SK-N-MC (cell line): ENCODE data around the gene IGF2BP2.
A peak's percentile ranks its signal among the peaks of the same experiment; 100 is the strongest.

Experiments used
- DNase-seq: peaks from one replicate; pipeline ENCODE4 v3.0.0-alpha.2; 2011; ENCODE audit warnings: low read depth, low spot score
- H3K27ac ChIP-seq: fragments of 200-600 bp; sonication (generic); 2 replicates; pipeline ENCODE4 v1.5.1; 2016; ENCODE audit warnings: mixed run types
- H3K36me3 ChIP-seq: fragments of 200-600 bp; sonication (generic); 2 replicates; pipeline ENCODE4 v1.6.1; 2017; ENCODE audit warnings: antibody characterized with exemption, low read length, mixed read lengths; ENCODE audit not compliant: insufficient read depth
- H3K4me3 ChIP-seq: fragments of 200-600 bp; sonication (generic); 2 replicates; pipeline ENCODE4 v1.5.1; 2016
- H3K9ac ChIP-seq: fragments of 200-600 bp; sonication (generic); 2 replicates; pipeline ENCODE4 v1.8.0; 2017; ENCODE audit warnings: mixed run types, mixed read lengths; ENCODE audit not compliant: insufficient read length
- H3K9me3 ChIP-seq: fragments of 200-600 bp; sonication (generic); 2 replicates; pipeline ENCODE4 v1.6.1; 2017; ENCODE audit warnings: low read depth, mild to moderate bottlenecking, antibody characterized with exemption, low read length, moderate library complexity, mixed read lengths
- EZH2 ChIP-seq: fragments of 200-600 bp; sonication (generic); IDR thresholded peaks from one replicate; pipeline ENCODE4 v1.6.1; 2017; ENCODE audit warnings: antibody characterized with exemption
- FOXP2 ChIP-seq: optimal IDR thresholded peaks from 2 replicates; pipeline ENCODE3; 2011; ENCODE audit warnings: mild to moderate bottlenecking, moderate library complexity; ENCODE audit not compliant: insufficient read depth; ENCODE audit errors: extremely low read length, control extremely low read depth
- POLR2AphosphoS5 ChIP-seq: IDR thresholded peaks from 2 replicates; pipeline ENCODE4 v1.6.1; 2012; ENCODE audit warnings: mild to moderate bottlenecking, low read depth, low read length, borderline replicate concordance

Gene IGF2BP2

DNA sequence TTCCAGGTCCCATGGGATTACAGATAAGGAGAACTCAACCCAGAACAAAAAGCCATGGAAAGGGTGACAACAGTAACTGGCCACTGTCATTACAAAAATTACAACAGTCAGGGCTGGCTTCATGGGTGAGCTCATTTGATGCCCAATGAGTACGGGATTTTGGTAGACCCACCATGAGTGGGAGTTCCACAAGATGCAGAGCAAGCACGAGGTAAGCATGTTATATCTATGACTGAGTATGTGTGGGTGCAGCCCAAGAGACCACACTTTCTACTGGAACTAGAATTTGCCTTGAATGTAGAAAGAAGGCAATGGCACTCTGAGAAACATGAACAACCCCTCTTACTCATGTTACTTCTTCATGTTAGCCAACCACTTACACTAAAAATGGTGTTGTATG, 83.3 kb downstream of the IGF2BP2 start:
- DNase-seq, result no peak
- Histone ChIP-seq H3K4me3 (no peak overlapping the region), H3K36me3 (peaks cover 2% of the 10 kb centered on the region; the same call in 1 of the 2 replicates), H3K9ac (no peak overlapping the region), H3K9me3 (no peaks in the 10 kb centered on the region), H3K27ac (no peak overlapping the region)
- TF ChIP-seq EZH2 (no peak), POLR2AphosphoS5 (no peak)

GRCh38 chr3:185740133-185740532, 84.7 kb downstream of the IGF2BP2 start:
- Histone ChIP-seq H3K27ac (no peak overlapping the region), H3K9ac (no peak overlapping the region), H3K36me3 (peaks cover 2% of the 10 kb centered on the region; the same call in 1 of the 2 replicates), H3K4me3 (no peak overlapping the region), H3K9me3 (no peaks in the 10 kb centered on the region)
- no peak for DNase-seq
- TF ChIP-seq FOXP2 (no peak), EZH2 (no peak), POLR2AphosphoS5 (no peak)

DNA sequence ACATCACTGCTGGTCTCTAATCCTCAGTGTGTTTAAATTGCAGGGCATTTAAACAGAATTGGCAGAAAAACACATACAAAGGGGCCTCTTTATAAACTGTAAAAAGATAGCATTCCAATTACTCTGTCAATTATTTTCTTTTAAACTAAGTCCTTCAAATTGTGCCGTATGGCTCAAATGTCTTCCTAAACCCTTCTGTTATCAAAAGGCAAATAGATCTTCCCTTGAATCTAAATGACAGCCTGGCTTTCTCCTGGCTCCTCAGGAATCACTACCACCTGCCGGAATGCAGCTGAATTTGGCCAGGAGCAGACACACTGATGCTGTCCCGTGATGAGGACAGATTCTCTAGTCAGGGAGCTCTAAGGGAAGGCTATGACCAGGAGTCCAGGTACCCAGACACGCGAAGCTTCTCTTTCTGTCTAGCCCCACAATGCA, 85.6 kb downstream of the IGF2BP2 start:
- H3K27ac ChIP-seq, result peak overlapping the region; percentile 12; the same call in 1 of the 2 replicates
- H3K36me3 ChIP-seq, result no peaks in the 10 kb centered on the region
- no peaks in the 10 kb centered on the region for H3K9me3 ChIP-seq
- DNase-seq, result no peak
- no peak overlapping the region for H3K4me3 ChIP-seq
- no peak overlapping the region for H3K9ac ChIP-seq
- TF ChIP-seq FOXP2 (no peak), POLR2AphosphoS5 (no peak), EZH2 (no peak)

GRCh38 chr3:185737740-185738680, 86.8 kb downstream of the IGF2BP2 start:
- no peak overlapping the region for H3K9ac ChIP-seq
- no peak for DNase-seq
- H3K4me3 ChIP-seq, result no peak overlapping the region
- no peaks in the 10 kb centered on the region for H3K9me3 ChIP-seq
- no peaks in the 10 kb centered on the region for H3K36me3 ChIP-seq
- H3K27ac ChIP-seq, result peak overlapping the region; percentile 28; the same call in 1 of the 2 replicates
- TF ChIP-seq EZH2 (no peak), FOXP2 (no peak), POLR2AphosphoS5 (no peak)

- Histone ChIP-seq H3K9ac (no peak overlapping the region), H3K9me3 (no peaks in the 10 kb centered on the region), H3K4me3 (no peak overlapping the region), H3K36me3 (no peaks in the 10 kb centered on the region), H3K27ac (peak overlapping the region; percentile 12; the same call in 1 of the 2 replicates)
- DNase-seq, result no peak
- TF ChIP-seq FOXP2 (no peak), POLR2AphosphoS5 (no peak), EZH2 (no peak)
Observed at GRCh38 chr3:185737020-185737419, 87.8 kb downstream of the IGF2BP2 start.

- peak overlapping the region; percentile 11; the same call in 1 of the 2 replicates for H3K27ac ChIP-seq
- no peak overlapping the region for H3K4me3 ChIP-seq
- H3K9ac ChIP-seq, result no peak overlapping the region
- H3K9me3 ChIP-seq, result no peaks in the 10 kb centered on the region
- H3K36me3 ChIP-seq, result no peaks in the 10 kb centered on the region
- DNase-seq, result no peak
- TF ChIP-seq POLR2AphosphoS5 (no peak), EZH2 (no peak), FOXP2 (no peak)
Observed at GRCh38 chr3:185734725-185735096, 90.1 kb downstream of the IGF2BP2 start.

- no peak overlapping the region for H3K9ac ChIP-seq
- TF ChIP-seq EZH2, result no peak
- TF ChIP-seq FOXP2, result no peak
- no peak for TF ChIP-seq POLR2AphosphoS5
- DNase-seq, result peak; percentile 78
- no peaks in the 10 kb centered on the region for H3K36me3 ChIP-seq
- H3K4me3 ChIP-seq, result no peak overlapping the region
- H3K27ac ChIP-seq, result peak overlapping the region; percentile 11; the same call in 1 of the 2 replicates
- H3K9me3 ChIP-seq, result no peaks in the 10 kb centered on the region
Observed at GRCh38 chr3:185733980-185734724, 90.7 kb downstream of the IGF2BP2 start.

DNA sequence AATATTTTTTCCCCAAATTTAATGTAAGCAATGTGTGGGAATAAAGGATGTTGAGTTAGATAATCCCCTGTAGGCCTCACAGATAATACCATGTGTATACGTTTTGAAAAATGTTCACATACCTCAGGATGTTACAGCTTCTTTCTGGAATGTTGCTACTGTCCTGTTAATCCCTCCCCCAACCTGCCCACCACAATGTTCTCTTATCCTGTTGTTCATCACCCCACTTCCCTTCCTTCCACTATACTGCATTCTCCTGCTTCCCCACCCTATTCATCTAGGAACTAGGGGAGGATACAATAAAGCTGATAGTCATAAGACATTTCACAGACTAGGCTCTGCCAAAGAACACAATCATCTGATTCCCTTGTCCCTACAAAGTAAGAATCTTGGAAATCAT, 92.1 kb downstream of the IGF2BP2 start:
- no peak for DNase-seq
- H3K27ac ChIP-seq, result peak overlapping the region; percentile 75
- TF ChIP-seq FOXP2 (no peak), POLR2AphosphoS5 (no peak), EZH2 (no peak)
- H3K36me3 ChIP-seq, result no peaks in the 10 kb centered on the region
- H3K9me3 ChIP-seq, result no peaks in the 10 kb centered on the region
- H3K9ac ChIP-seq, result peak overlapping the region; percentile 11
- H3K4me3 ChIP-seq, result peak overlapping the region; percentile 1; the same call in 1 of the 2 replicates

DNA sequence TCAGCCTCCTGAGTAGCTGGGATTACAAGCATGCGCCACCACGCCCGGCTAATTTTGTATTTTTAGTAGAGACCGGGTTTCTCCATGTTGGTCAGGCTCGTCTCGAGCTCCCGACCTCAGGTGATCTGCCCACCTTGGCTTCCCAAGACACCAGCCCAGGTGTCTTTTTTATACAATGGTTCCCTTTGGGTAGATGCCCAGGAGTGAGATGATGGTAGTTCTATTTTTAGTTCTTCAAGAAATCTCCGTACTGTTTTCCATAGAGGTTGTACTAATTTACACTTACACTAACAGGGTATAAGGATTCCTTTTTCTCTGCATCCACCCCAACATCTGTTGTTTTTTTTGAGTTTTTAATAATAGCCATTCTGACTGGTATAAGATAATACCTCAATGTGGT, 94.3 kb downstream of the IGF2BP2 start:
- Histone ChIP-seq H3K27ac (no peak overlapping the region), H3K9me3 (no peaks in the 10 kb centered on the region), H3K4me3 (no peak overlapping the region), H3K9ac (no peak overlapping the region), H3K36me3 (peaks cover 7% of the 10 kb centered on the region; the same call in 1 of the 2 replicates)
- TF ChIP-seq EZH2, result no peak
- no peak for TF ChIP-seq POLR2AphosphoS5
- no peak for TF ChIP-seq FOXP2
- no peak for DNase-seq
